OCI-LY1 (cell line): Measurements from ENCODE around the gene SFMBT2.

ENCODE experiments used
- H2AFZ ChIP-seq: fragments of 200-600 bp; sonication (generic), shearing (Covaris generic); 2 replicates; pipeline ENCODE4 v1.6.0; 2014; ENCODE audit warnings: antibody characterized with exemption, mild to moderate bottlenecking, low read length
- H3F3A ChIP-seq: fragments of 200-600 bp; sonication (generic), shearing (Covaris generic); 2 replicates; pipeline ENCODE4 v1.6.0; 2014; ENCODE audit warnings: mild to moderate bottlenecking, antibody characterized with exemption, low read length, moderate library complexity; ENCODE audit not compliant: insufficient read depth
- H3K27ac ChIP-seq: fragments of 200-600 bp; sonication (generic); 2 replicates; pipeline ENCODE4 v1.5.1; 2014; ENCODE audit warnings: low read length, mixed run types, mild to moderate bottlenecking, low read depth; ENCODE audit not compliant: poor library complexity, severe bottlenecking
- H3K27me3 ChIP-seq: fragments of 200-600 bp; sonication (generic); 2 replicates; pipeline ENCODE4 v1.6.0; 2014; ENCODE audit warnings: antibody characterized with exemption, mild to moderate bottlenecking, low read length, moderate library complexity; ENCODE audit not compliant: insufficient read depth
- H3K36me3 ChIP-seq: fragments of 200-600 bp; sonication (generic); 2 replicates; pipeline ENCODE4 v1.6.1; 2014; ENCODE audit warnings: mild to moderate bottlenecking, antibody characterized with exemption, low read length, moderate library complexity, mixed read lengths; ENCODE audit not compliant: insufficient read depth
- H3K4me1 ChIP-seq: fragments of 200-600 bp; sonication (generic); 2 replicates; pipeline ENCODE4 v1.5.1; 2014; ENCODE audit warnings: mild to moderate bottlenecking, low read length, moderate library complexity; ENCODE audit not compliant: insufficient read depth, severe bottlenecking
- H3K4me2 ChIP-seq: fragments of 200-600 bp; sonication (generic), shearing (Covaris generic); 2 replicates; pipeline ENCODE4 v1.6.1; 2014; ENCODE audit warnings: low read length
- H3K4me3 ChIP-seq: fragments of 200-600 bp; sonication (generic); 2 replicates; pipeline ENCODE4 v1.5.1; 2014; ENCODE audit warnings: low read length, low read depth, mild to moderate bottlenecking, mixed read lengths; ENCODE audit not compliant: poor library complexity, severe bottlenecking
- H3K79me2 ChIP-seq: fragments of 200-600 bp; shearing (Covaris generic); 2 replicates; pipeline ENCODE4 v1.6.1; 2016; ENCODE audit warnings: mixed run types, low read length, mixed read lengths; ENCODE audit not compliant: insufficient read depth
- H3K9ac ChIP-seq: fragments of 200-600 bp; sonication (generic), shearing (Covaris generic); 2 replicates; pipeline ENCODE4 v1.6.1; 2014; ENCODE audit warnings: mild to moderate bottlenecking, low read length, mixed read lengths
- H3K9me2 ChIP-seq: fragments of 200-600 bp; sonication (generic), shearing (Covaris generic); 2 replicates; pipeline ENCODE4 v1.6.1; 2014; ENCODE audit warnings: low read depth, mild to moderate bottlenecking, low read length, mixed read lengths
- H3K9me3 ChIP-seq: fragments of 200-600 bp; shearing (Covaris generic); 2 replicates; pipeline ENCODE4 v1.6.1; 2014; ENCODE audit warnings: low read length, mixed read lengths
- H4K20me1 ChIP-seq: fragments of 200-600 bp; sonication (generic), shearing (Covaris generic); 2 replicates; pipeline ENCODE4 v1.6.0; 2016; ENCODE audit warnings: mild to moderate bottlenecking, low read length; ENCODE audit not compliant: insufficient read depth
- CTCF ChIP-seq: fragments of 200-600 bp; sonication (generic), shearing (Covaris generic); IDR thresholded peaks from 2 replicates; pipeline ENCODE4 v1.5.1; 2017; ENCODE audit warnings: mild to moderate bottlenecking, antibody characterized with exemption, low read length, moderate library complexity, mixed read lengths
- EZH2 ChIP-seq: fragments of 200-600 bp; sonication (generic), shearing (Covaris generic); IDR thresholded peaks from 2 replicates; pipeline ENCODE4 v1.8.0; 2017; ENCODE audit warnings: borderline replicate concordance, mixed run types, mild to moderate bottlenecking, antibody characterized with exemption, low read length, moderate library complexity, mixed read lengths

Gene SFMBT2

GRCh38 chr10:7136016-7136415 lies 274.8 kb downstream of the SFMBT2 start:
- no peak overlapping the region for H3K9ac ChIP-seq
- no peak overlapping the region for H3K4me2 ChIP-seq
- no peak overlapping the region for H2AFZ ChIP-seq
- no peak for TF ChIP-seq EZH2
- TF ChIP-seq CTCF = no peak
- H3K27me3 ChIP-seq = no peaks in the 10 kb centered on the region
- no peak overlapping the region for H3K27ac ChIP-seq
- H3F3A ChIP-seq = no peaks in the 10 kb centered on the region
- no peaks in the 10 kb centered on the region for H3K36me3 ChIP-seq
- no peak overlapping the region for H3K4me3 ChIP-seq
- H3K4me1 ChIP-seq = no peaks in the 10 kb centered on the region
- H3K9me3 ChIP-seq = no peaks in the 10 kb centered on the region
- no peaks in the 10 kb centered on the region for H3K79me2 ChIP-seq
- H4K20me1 ChIP-seq = no peaks in the 10 kb centered on the region
- no peaks in the 10 kb centered on the region for H3K9me2 ChIP-seq

GRCh38 chr10:7135188-7135587 lies 275.6 kb downstream of the SFMBT2 start:
- H3F3A ChIP-seq = no peaks in the 10 kb centered on the region
- no peak for TF ChIP-seq CTCF
- TF ChIP-seq EZH2 = no peak
- H3K79me2 ChIP-seq = no peaks in the 10 kb centered on the region
- no peaks in the 10 kb centered on the region for H3K9me3 ChIP-seq
- no peaks in the 10 kb centered on the region for H3K27me3 ChIP-seq
- H3K4me2 ChIP-seq = no peak overlapping the region
- H3K9ac ChIP-seq = no peak overlapping the region
- H3K27ac ChIP-seq = no peak overlapping the region
- H2AFZ ChIP-seq = no peak overlapping the region
- no peaks in the 10 kb centered on the region for H3K9me2 ChIP-seq
- H3K4me3 ChIP-seq = no peak overlapping the region
- no peaks in the 10 kb centered on the region for H3K4me1 ChIP-seq
- no peaks in the 10 kb centered on the region for H4K20me1 ChIP-seq
- no peaks in the 10 kb centered on the region for H3K36me3 ChIP-seq

- Histone ChIP-seq H3K4me1 (no peaks in the 10 kb centered on the region), H3K27me3 (no peaks in the 10 kb centered on the region), H3K9ac (no peak overlapping the region), H3F3A (no peaks in the 10 kb centered on the region), H3K4me3 (no peak overlapping the region), H4K20me1 (no peaks in the 10 kb centered on the region), H2AFZ (no peak overlapping the region), H3K9me3 (no peaks in the 10 kb centered on the region), H3K4me2 (no peak overlapping the region), H3K9me2 (no peaks in the 10 kb centered on the region), H3K79me2 (no peaks in the 10 kb centered on the region), H3K27ac (no peak overlapping the region), H3K36me3 (no peaks in the 10 kb centered on the region)
- TF ChIP-seq EZH2 = no peak
- TF ChIP-seq CTCF = no peak
Measured at GRCh38 chr10:7134448-7134847, 276.4 kb downstream of the SFMBT2 start.
